ENCODE results near the gene RABGAP1.

The RABGAP1 gene

DNA sequence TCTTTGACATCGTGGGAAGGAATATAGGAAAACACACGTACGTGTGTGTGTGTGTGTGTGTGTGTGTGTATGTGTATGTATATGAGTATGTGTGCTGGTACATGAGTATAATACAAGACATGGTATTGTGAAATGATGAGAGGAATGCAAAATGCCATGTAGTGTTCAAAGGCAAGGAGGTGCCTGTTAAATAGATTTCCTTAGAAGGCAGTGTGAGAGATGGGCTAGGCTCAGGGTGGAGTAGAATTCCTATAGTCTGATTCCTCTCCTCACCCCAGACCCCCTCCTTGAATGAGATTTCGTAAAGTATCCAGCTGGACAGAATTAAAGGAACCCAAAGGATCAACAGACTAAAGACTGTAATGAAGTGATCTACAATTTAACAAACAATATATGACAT is 103.8 kb downstream of the RABGAP1 start:
- DNase-seq (ENCODE audit: low read depth in 4 of 4, low spot score in 1 of 4): no peak

- no peak for DNase-seq (ENCODE audit: low read depth in 4 of 4, low spot score in 1 of 4)
Measured at GRCh38 chr9:123046406-123047195, 105.8 kb downstream of the RABGAP1 start.

DNA sequence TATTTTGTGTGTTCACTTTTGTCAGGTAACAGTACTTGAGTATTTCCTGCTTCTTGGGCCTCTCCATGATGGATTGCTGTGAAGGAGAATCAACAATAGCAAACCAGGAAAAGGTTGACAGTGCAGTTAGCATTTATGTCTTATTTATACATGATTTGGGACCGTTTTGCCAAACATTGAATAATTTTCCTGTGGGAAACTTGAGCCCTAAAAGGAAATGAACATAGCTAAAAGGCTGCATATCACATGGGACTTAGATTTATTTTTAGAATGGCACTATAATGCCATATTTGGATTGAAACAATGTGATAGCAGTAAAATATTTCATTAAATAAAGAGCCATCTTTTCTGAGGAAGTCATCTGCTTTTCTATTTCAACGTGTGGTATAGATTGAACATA is 107.9 kb downstream of the RABGAP1 start:
- no peak for DNase-seq (ENCODE audit: low read depth in 4 of 4, low spot score in 1 of 4)

DNA sequence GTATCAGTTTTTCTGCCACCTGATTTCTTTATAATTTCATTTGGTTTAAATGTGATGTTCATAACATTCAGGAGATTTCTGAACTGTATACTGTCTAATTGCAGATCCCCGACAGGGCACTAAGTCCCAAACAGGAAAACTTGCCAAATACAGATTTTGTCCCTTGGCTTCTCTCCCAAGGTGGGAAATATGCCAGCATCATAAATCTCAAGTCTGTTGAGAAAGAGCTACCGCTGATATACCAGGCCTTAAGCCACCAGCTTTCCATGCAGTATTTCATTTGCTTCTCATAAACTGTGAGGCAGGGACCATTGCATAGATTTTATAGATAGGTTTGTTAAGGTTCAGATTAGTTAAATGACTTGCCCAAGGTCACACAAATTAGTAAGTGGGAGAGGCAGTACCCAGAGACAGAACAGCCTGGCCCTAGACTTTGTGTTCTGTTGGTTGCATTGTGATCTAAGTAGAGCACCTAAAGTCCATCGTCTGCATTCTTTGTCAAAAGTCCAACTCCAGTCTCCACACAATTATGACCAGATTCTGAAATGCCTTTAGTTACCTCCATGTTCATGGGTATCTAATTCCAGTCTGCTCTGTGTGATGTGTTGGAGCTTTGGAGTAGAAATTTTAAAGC is 108.9 kb downstream of the RABGAP1 start:
- DNase-seq (ENCODE audit: low read depth in 4 of 4, low spot score in 1 of 4): no peak

DNA sequence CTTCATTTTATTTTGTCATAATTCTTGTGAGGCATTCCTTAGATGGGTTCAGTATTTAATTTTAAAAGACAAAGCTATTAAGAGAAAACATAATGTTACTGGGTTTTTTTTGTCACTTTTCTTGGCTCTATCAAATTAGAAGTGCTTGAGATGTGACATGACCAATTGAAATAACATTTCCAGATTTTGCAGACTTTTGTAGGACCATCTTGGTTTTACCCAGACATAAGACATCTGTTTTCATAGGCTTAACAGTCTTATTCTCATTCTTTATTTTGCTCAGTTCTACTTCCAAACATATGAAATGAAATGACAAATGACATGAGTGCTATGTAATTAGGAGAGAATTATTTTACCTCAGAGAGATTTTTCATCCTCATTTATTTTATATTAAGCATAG is 112.2 kb downstream of the RABGAP1 start:
- DNase-seq (ENCODE audit: low read depth in 4 of 4, low spot score in 1 of 4): no peak

DNA sequence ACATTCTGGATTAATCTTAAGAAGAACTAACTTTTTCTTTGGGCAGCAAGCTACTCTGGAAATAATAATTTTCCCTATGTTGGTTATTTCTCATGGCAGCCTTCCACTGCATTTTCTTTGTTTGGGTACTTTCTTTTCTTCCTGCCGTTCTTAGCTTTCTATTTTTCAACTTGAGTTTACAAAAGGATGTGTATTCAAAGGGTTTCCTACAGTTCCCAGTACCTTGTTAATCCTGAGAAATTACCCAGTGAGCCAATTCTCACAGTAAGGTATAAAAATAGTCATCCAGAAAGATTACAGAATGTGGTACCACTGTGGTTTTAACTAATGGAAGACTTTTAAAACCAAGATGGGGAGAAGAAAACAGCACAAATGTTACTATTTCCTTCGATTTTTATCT is 112.9 kb downstream of the RABGAP1 start:
- no peak for DNase-seq (ENCODE audit: low read depth in 4 of 4, low spot score in 1 of 4)

DNA sequence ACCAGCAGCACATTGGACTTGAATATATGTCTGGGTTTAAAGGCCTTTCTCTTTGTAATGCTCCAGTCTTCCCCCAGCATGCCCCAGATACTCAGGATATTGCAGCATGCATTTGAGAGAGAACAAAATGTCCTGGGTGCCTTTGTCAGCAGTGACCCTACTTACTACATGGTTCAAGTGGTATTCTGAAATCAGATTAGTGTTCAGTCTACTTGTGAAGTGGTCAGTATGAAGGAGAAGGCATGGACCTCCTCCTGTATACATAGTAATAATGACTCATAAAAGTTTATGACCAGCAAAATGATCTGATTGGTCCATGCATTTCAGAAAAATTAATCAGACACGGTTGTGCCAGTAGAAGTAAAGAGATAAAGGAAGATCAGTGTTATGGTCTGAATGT is 118.0 kb downstream of the RABGAP1 start:
- DNase-seq (ENCODE audit: low read depth in 4 of 4, low spot score in 1 of 4): no peak

GRCh38 chr9:123059472-123060220 is 118.8 kb downstream of the RABGAP1 start:
- no peak for DNase-seq (ENCODE audit: low read depth in 4 of 4, low spot score in 1 of 4)

DNA sequence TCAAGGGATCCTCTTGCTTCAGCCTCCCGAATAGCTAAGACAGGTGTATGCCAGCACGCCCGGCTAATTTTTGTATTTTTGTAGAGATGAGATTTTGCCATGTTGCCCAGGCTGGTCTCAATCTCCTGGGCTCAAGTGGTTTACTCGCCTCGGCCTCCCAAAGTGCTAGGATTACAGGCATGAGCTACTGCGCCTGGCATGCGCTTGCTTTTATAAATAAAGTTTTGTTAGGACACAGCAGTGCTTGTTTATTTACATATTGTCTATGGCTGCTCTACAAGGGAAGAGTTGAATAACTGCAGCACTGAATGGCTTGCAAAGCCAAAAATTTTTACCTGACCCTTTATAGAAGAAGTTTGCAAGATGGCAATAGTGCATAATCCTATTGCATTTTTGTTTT is 120.4 kb downstream of the RABGAP1 start:
- no peak for DNase-seq (ENCODE audit: low read depth in 4 of 4, low spot score in 1 of 4)

GRCh38 chr9:123062351-123063176 is 121.7 kb downstream of the RABGAP1 start:
- no peak for DNase-seq (ENCODE audit: low read depth in 4 of 4, low spot score in 1 of 4)

DNA sequence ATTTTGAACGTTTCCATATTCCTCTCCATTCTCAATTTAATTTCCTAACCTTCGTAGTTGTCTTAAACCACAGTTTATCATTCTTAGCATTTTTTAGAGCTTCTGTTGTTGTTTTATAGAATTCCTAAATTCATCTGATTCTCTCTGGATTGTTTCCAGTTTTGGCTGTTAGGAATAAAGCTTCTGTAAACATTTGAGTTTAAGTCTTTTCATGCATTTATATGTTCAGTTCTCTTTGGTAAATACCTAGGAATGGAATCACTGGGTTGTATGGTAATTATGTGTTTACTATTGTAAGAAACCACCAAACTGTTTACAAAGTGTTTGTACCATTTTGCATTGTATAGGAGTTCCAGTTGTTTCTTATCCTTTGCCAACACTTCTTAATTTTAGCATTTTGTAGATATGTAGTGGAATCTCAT is 122.4 kb downstream of the RABGAP1 start:
- no peak for DNase-seq (ENCODE audit: low read depth in 4 of 4, low spot score in 1 of 4)

DNA sequence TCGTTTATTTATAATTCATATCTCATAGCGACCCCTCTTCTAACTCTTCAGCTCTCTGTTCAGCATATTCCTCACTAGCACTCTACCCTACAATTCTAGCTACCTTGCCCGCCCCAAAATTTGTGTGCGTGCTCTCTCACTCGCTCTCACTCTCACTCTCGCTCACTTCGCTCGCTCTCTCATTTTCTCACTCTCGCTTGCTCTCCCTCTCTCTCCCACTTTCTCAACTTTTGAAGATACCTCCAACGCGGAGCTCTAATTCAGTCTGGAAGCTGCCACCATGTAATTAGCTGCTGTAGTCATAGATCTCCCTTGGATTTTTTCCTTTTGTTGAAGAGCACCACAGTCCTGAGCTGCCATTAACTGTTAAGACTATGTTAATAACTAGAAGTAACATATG is 123.1 kb downstream of the RABGAP1 start:
- no peak for DNase-seq (ENCODE audit: low read depth in 4 of 4, low spot score in 1 of 4)

- DNase-seq (ENCODE audit: low read depth in 4 of 4, low spot score in 1 of 4): no peak
Measured at GRCh38 chr9:123064716-123065115, 123.9 kb downstream of the RABGAP1 start.

- DNase-seq (ENCODE audit: low read depth in 4 of 4, low spot score in 1 of 4): no peak
Measured at GRCh38 chr9:123065196-123065595, 124.4 kb downstream of the RABGAP1 start.

GRCh38 chr9:123067136-123067535 is 126.3 kb downstream of the RABGAP1 start:
- DNase-seq (ENCODE audit: low read depth in 4 of 4, low spot score in 1 of 4): no peak

DNA sequence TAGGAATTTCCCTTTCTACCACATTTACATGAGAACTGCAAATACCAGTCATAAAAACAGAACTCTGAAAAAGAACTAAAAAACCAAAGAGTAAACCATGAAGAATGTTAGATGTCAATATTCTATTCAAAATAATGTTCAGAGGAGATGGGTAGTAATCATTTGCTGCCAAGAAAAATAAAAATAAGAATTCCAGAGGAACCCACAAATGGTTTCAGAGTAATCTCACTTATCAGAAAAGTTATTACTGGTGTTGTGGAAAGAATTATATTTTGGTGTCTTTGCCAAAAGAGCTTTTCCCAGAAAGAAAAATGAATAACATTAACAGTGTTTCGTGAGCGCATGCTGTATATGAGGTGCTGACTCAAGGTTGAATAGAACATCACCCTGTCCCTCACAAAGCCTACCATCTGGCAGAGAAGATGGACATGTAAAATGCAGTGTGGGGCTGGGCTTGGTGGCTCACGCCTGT is 128.2 kb downstream of the RABGAP1 start:
- DNase-seq (ENCODE audit: low read depth in 4 of 4, low spot score in 1 of 4): no peak

DNA sequence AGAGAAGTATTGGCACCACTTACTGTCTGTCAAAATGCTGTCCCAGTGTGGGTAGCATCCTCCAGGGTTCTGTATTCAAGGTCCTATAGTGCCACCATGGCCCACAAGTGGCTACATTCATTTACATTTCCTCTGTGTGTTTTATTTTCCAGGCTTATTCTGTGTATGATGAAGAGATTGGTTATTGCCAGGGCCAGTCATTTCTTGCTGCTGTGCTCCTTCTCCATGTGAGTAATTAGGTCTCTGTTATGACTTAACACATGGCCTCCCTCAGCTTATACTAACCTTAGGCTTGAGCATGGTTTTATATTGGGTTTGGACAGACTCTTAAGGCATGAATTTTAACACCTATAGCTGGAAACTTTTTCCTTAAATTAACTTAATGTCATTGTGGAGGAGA is 129.4 kb downstream of the RABGAP1 start:
- no peak for DNase-seq (ENCODE audit: low read depth in 4 of 4, low spot score in 1 of 4)

DNA sequence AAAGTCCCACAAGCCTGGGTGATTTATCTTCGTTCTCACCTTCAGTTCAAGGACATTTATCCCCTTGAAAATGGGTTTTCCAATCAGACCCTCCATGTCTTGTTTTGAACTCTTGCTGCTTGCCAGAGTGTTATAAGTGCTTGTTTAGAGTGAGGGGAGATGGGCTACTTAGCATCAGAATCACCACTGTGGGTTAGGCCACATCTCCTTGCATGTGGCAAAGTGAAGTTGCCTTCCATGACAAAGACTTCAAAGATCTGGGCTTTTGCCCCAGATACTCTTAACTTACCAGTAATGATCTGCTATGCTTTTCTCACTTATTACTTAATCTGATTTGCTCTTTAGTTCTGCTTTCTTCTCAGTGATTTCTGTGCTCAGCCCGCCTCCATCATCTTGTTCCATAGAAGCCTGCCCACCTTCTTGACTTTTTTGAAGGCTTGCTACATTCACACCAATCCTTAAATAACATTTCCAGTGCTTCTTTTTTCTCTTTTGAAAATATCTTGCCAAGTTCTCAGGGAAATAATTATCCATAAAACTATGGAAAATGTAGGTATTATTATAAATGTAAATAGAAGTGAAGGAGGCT is 131.7 kb downstream of the RABGAP1 start:
- DNase-seq (ENCODE audit: low read depth in 4 of 4, low spot score in 1 of 4): no peak

DNA sequence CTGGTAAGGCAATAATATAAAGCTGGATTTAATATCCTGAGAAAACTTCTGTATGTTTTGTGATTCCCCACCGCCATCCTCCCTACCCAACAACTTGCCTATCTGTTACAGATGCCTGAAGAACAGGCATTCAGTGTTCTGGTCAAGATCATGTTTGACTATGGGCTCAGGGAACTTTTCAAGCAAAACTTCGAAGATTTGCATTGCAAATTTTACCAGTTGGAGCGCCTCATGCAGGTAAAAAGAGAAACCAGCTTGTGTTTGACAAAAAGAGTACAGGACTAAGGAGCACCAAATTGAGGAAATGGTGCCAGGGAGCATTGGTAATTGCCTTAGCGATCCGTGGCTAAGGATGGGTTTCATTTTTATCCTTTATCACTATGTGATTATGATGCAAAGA is 132.6 kb downstream of the RABGAP1 start:
- no peak for DNase-seq (ENCODE audit: low read depth in 4 of 4, low spot score in 1 of 4)

DNA sequence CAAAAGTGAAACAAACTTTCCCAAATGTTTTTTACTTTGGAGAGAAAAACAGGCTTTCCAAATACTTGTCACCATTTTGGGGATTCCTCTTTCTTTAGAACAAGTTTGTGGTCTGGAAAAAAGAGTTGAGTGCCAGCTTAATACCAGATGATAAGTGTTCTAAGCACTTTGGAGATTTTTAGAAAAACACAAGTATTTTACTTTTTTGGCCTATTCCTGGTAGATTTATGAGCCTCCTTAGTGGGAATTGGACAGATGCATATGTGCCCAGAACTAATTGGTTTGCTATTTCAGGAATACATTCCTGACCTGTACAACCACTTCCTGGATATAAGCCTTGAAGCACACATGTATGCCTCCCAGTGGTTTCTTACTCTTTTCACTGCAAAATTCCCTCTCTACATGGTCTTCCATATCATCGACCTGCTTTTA is 133.2 kb downstream of the RABGAP1 start:
- DNase-seq (ENCODE audit: low read depth in 4 of 4, low spot score in 1 of 4): no peak

GRCh38 chr9:123074628-123075027 is 133.8 kb downstream of the RABGAP1 start:
- no peak for DNase-seq (ENCODE audit: low read depth in 4 of 4, low spot score in 1 of 4)

Data from stimulated activated CD4-positive, alpha-beta T cell treated with anti-CD3 and anti-CD28 coated beads, Interleukin-1b, Interleukin-23, amount 100 ng/mL, for 24 hours (primary cell).